ENCODE measurements around the gene DLL3. TPM values are rescaled to one million over a fixed set of nuclear protein-coding genes. Genes with fewer than 3 reads are reported as not detected.

The DLL3 gene
- total and polyA plus RNA-seq, 2 experiments from 2014 or later: 1.1 to 1.6 TPM

GRCh38 chr19:39481676-39482075, 17.1 kb upstream of the DLL3 start:
- H3K4me1 ChIP-seq (ENCODE audit: insufficient read depth): peaks cover 12% of the 10 kb centered on the region
- TF ChIP-seq EZH2 (IDR thresholded peaks at IDR 0.05; ENCODE audit: borderline replicate concordance) (no peak), EZH2phosphoT487 (IDR thresholded peaks at IDR 0.05; ENCODE audit: low read depth, severe bottlenecking, unreplicated experiment) (no peak)
- TF ChIP-seq, protein P1, sequence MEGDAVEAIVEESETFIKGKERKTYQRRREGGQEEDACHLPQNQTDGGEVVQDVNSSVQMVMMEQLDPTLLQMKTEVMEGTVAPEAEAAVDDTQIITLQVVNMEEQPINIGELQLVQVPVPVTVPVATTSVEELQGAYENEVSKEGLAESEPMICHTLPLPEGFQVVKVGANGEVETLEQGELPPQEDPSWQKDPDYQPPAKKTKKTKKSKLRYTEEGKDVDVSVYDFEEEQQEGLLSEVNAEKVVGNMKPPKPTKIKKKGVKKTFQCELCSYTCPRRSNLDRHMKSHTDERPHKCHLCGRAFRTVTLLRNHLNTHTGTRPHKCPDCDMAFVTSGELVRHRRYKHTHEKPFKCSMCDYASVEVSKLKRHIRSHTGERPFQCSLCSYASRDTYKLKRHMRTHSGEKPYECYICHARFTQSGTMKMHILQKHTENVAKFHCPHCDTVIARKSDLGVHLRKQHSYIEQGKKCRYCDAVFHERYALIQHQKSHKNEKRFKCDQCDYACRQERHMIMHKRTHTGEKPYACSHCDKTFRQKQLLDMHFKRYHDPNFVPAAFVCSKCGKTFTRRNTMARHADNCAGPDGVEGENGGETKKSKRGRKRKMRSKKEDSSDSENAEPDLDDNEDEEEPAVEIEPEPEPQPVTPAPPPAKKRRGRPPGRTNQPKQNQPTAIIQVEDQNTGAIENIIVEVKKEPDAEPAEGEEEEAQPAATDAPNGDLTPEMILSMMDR (IDR thresholded peaks at IDR 0.05; ENCODE audit: poor library complexity): no peak
- peak overlapping the region; percentile 97 for H3K27ac ChIP-seq
- no peaks in the 10 kb centered on the region for H3K27me3 ChIP-seq
- no peak overlapping the region for H2AFZ ChIP-seq
- no peaks in the 10 kb centered on the region for H4K20me1 ChIP-seq (ENCODE audit: insufficient read depth, poor library complexity, severe bottlenecking)
- H3K9me3 ChIP-seq (ENCODE audit: low read depth): no peaks in the 10 kb centered on the region
- peak overlapping the region; percentile 74 for H3K4me3 ChIP-seq
- H3K4me2 ChIP-seq: peak overlapping the region; percentile 92
- H3K36me3 ChIP-seq (replicated peaks; ENCODE audit: insufficient read depth, low read depth): no peaks in the 10 kb centered on the region
- WGBS (ENCODE audit: low lambda C conversion rate, missing lambda C conversion rate): 84% methylated on average over 11 of the region's 11 CpGs
- peaks cover 23% of the 10 kb centered on the region for H3K79me2 ChIP-seq
- no peak for DNase-seq (ENCODE audit: low spot score)
- no peaks in the 10 kb centered on the region for H3K9me2 ChIP-seq (replicated peaks; ENCODE audit: insufficient read depth)

- Histone ChIP-seq H3K9me2 (replicated peaks; ENCODE audit: insufficient read depth) (no peaks in the 10 kb centered on the region), H3K79me2 (peaks cover 23% of the 10 kb centered on the region), H3K4me2 (no peak overlapping the region), H3K27me3 (no peaks in the 10 kb centered on the region), H4K20me1 (ENCODE audit: insufficient read depth, poor library complexity, severe bottlenecking) (no peaks in the 10 kb centered on the region), H3K36me3 (replicated peaks; ENCODE audit: insufficient read depth, low read depth) (no peaks in the 10 kb centered on the region), H3K4me1 (ENCODE audit: insufficient read depth) (peaks cover 12% of the 10 kb centered on the region), H3K9me3 (ENCODE audit: low read depth) (no peaks in the 10 kb centered on the region), H2AFZ (no peak overlapping the region), H3K27ac (no peak overlapping the region), H3K4me3 (no peak overlapping the region)
- 100% methylated on average over 3 of the region's 6 CpGs for WGBS (ENCODE audit: low lambda C conversion rate, missing lambda C conversion rate)
- DNase-seq (ENCODE audit: low spot score): no peak
- TF ChIP-seq, protein P1 (IDR thresholded peaks at IDR 0.05; ENCODE audit: poor library complexity): no peak
- no peak for TF ChIP-seq EZH2phosphoT487 (IDR thresholded peaks at IDR 0.05; ENCODE audit: low read depth, severe bottlenecking, unreplicated experiment)
- no peak for TF ChIP-seq EZH2 (IDR thresholded peaks at IDR 0.05; ENCODE audit: borderline replicate concordance)
Measured at GRCh38 chr19:39483141-39483540, 15.6 kb upstream of the DLL3 start.

GRCh38 chr19:39489756-39490155, 9.0 kb upstream of the DLL3 start:
- Histone ChIP-seq H3K27me3 (no peaks in the 10 kb centered on the region), H2AFZ (no peak overlapping the region), H3K27ac (no peak overlapping the region), H3K4me2 (no peak overlapping the region), H3K9me2 (replicated peaks; ENCODE audit: insufficient read depth) (no peaks in the 10 kb centered on the region), H4K20me1 (ENCODE audit: insufficient read depth, poor library complexity, severe bottlenecking) (no peaks in the 10 kb centered on the region), H3K79me2 (no peaks in the 10 kb centered on the region), H3K9me3 (ENCODE audit: low read depth) (no peaks in the 10 kb centered on the region), H3K4me3 (no peak overlapping the region), H3K4me1 (ENCODE audit: insufficient read depth) (no peaks in the 10 kb centered on the region), H3K36me3 (replicated peaks; ENCODE audit: insufficient read depth, low read depth) (no peaks in the 10 kb centered on the region)
- WGBS (ENCODE audit: low lambda C conversion rate, missing lambda C conversion rate): 87% methylated on average over 10 of the region's 10 CpGs
- TF ChIP-seq EZH2phosphoT487 (IDR thresholded peaks at IDR 0.05; ENCODE audit: low read depth, severe bottlenecking, unreplicated experiment): no peak
- TF ChIP-seq, protein P1 (IDR thresholded peaks at IDR 0.05; ENCODE audit: poor library complexity): no peak
- TF ChIP-seq EZH2 (IDR thresholded peaks at IDR 0.05; ENCODE audit: borderline replicate concordance): no peak
- no peak for DNase-seq (ENCODE audit: low spot score)

- TF ChIP-seq, protein P1 (IDR thresholded peaks at IDR 0.05; ENCODE audit: poor library complexity): no peak
- TF ChIP-seq EZH2 (IDR thresholded peaks at IDR 0.05; ENCODE audit: borderline replicate concordance) (no peak), EZH2phosphoT487 (IDR thresholded peaks at IDR 0.05; ENCODE audit: low read depth, severe bottlenecking, unreplicated experiment) (no peak)
- no peak overlapping the region for H3K27ac ChIP-seq
- no peak overlapping the region for H3K4me3 ChIP-seq
- no peaks in the 10 kb centered on the region for H3K9me3 ChIP-seq (ENCODE audit: low read depth)
- H3K4me1 ChIP-seq (ENCODE audit: insufficient read depth): no peaks in the 10 kb centered on the region
- no peaks in the 10 kb centered on the region for H3K79me2 ChIP-seq
- H4K20me1 ChIP-seq (ENCODE audit: insufficient read depth, poor library complexity, severe bottlenecking): no peaks in the 10 kb centered on the region
- WGBS (ENCODE audit: low lambda C conversion rate, missing lambda C conversion rate): 98% methylated on average over 5 of the region's 6 CpGs
- H3K27me3 ChIP-seq: peaks cover 11% of the 10 kb centered on the region
- H2AFZ ChIP-seq: no peak overlapping the region
- no peaks in the 10 kb centered on the region for H3K9me2 ChIP-seq (replicated peaks; ENCODE audit: insufficient read depth)
- no peaks in the 10 kb centered on the region for H3K36me3 ChIP-seq (replicated peaks; ENCODE audit: insufficient read depth, low read depth)
- no peak overlapping the region for H3K4me2 ChIP-seq
- DNase-seq (ENCODE audit: low spot score): no peak
Measured at GRCh38 chr19:39492225-39492624, 6.5 kb upstream of the DLL3 start.

All from hepatocyte (in vitro differentiated cells).